H1 (cell line): ENCODE results near the gene PLCL1. TPM values are rescaled to one million over a fixed set of nuclear protein-coding genes. Genes with fewer than 3 reads are reported as not detected.

ENCODE experiments used
- NRF1 ChIP-seq: IDR thresholded peaks from 2 replicates; pipeline ENCODE4 v1.6.1; 2011; ENCODE audit warnings: mild to moderate bottlenecking, low read depth, low read length, improper control_type of control experiment
- POLR2A ChIP-seq, 2 experiments: IDR thresholded peaks; 1 replicate in 1 of 2; 2 replicates in 1 of 2; pipeline ENCODE4 v1.6.1; 2011; ENCODE audit warnings: low read depth in 2 of 2, low read length in 2 of 2, mild to moderate bottlenecking in 2 of 2; ENCODE audit errors: control extremely low read depth in 1 of 2
- POU5F1 ChIP-seq: IDR thresholded peaks from 2 replicates; pipeline ENCODE4 v1.6.1; 2011; ENCODE audit warnings: low read depth, mild to moderate bottlenecking, low read length, moderate library complexity
- polyA plus RNA-seq, 7 experiments: library from polyadenylated mRNA; depleted of rRNA in 3 of 7; stranded (reverse) in 5 of 7; unstranded in 2 of 7; fragments of >200 nt in 5 of 7; fragments of 200-250 nt in 2 of 7; gene quantifications; 1 replicate in 5 of 7; 2 replicates in 1 of 7; 4 replicates in 1 of 7; pipeline versions ENCODE4 v1.2.1 to v1.2.3, GENCODE V29; 2011 to 2013; ENCODE audit warnings: missing spikeins in 2 of 7, mixed read lengths in 2 of 7
- total RNA-seq: library from RNA; stranded (reverse); fragmentation: NEBNext Ultra II Directional; extraction: Animal tissue kit (Norgen Biotek cat#: 25700); gene quantifications from 2 replicates; pipeline ENCODE4 v1.2.1, GENCODE V29; 2021
- TF ChIP-seq, protein P1 (sequence below): IDR thresholded peaks from 2 replicates; pipeline ENCODE4 v1.6.1; 2011; ENCODE audit warnings: low read length, improper control_type of control experiment

PLCL1 gene
- total and polyA plus RNA-seq, 2 of the 8 experiments (the other 6 are each of a cell fraction or from before 2014, with no cell fraction given) = not detected

DNA sequence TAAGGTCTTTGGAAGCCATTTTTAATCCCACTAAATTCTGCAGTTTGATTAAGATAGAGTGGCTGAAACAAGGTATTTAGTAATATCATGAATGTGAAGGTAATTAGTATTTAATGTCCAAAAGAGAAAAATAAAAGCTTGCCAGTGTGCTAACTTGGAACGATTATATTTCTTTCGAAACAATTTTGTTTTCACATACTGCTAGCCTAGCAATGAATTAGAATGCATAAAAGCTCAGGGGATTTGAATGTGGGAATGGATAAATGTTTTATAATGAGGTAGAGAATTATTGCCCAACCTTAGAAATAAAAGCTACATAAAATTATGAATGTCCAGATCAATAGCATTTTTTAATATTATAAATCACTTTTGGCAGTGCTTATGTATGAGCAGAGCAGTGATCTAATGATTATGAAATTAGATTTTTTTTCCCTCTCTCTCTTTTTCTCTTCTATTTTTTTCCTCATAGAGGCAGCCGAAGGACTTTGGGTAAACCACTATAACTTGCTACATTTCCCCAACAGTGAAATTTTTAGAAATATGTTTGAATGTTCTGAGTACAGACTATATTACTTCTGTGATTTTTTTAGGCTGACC lies 75.5 kb downstream of the PLCL1 start (continued):
- TF ChIP-seq POLR2A (IDR thresholded peaks at IDR 0.05; ENCODE audit: control extremely low read depth in 1 of 2, low read depth in 2 of 2, low read length in 2 of 2) (no peak), POU5F1 (no peak), NRF1 (no peak)
- TF ChIP-seq, protein P1, sequence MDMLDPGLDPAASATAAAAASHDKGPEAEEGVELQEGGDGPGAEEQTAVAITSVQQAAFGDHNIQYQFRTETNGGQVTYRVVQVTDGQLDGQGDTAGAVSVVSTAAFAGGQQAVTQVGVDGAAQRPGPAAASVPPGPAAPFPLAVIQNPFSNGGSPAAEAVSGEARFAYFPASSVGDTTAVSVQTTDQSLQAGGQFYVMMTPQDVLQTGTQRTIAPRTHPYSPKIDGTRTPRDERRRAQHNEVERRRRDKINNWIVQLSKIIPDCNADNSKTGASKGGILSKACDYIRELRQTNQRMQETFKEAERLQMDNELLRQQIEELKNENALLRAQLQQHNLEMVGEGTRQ = no peak
